ENCODE measurements around the gene KRT12. TPM values are rescaled to one million over a fixed set of nuclear protein-coding genes. Genes with fewer than 3 reads are reported as not detected.
"Not testable (repeated sequence)": the region's sequence is repeated elsewhere in the genome, so short reads cannot be mapped to it uniquely, and the experiment has no call there.

Gene KRT12
- total RNA-seq, 5 donors from 2014 or later (not counting 1 experiment from before 2014, with no cell fraction given), result 0.10 TPM; not detected in 4

DNA sequence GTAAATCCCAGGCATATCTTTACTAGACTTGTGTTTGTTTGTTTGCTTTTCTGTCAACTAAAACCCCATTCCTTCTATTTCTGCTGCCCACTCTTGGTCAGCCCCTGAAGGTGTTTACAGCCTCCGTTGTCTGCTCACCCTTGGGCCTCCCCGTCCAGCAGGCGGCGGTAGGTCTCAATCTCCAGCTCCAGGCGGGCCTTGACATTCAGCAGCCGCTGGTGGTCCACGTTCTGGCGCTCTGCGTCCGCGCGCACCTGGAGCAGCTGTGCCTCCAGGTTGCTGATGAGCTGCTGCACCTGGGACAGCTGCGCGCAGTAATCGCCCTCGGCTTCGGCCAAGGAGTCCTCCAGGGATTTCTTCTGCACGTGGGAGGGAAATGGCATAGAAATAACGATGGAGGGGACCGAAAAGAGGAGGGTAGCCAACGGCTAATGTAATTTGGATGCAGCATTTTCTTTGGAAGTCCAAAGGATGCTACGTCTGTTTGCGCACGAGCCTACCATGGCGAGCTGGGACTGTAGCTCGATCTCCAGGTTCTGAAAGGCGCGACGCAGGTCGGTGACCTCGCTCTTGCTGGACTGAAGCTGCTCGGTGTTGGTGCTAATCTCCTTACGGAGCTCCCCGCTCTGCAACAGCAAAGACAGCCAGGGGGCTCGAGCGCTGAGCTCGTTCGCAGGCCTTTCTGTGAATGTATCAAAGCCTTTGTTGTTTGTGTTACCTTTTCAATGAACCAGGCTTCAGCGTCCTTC is 3.9 kb downstream of the KRT12 start:
- Mint-ChIP-seq H3K27me3 (peaks cover 23 to 27% of the 10 kb centered on the region in 2 donors), H3K4me1 (no peaks in the 10 kb centered on the region), H3K9me3 (no peaks in the 10 kb centered on the region), H3K36me3 (no peaks in the 10 kb centered on the region), H3K27ac (no peak overlapping the region), H3K4me3 (no peak overlapping the region)
- no peak overlapping the region for H3K4me3 ChIP-seq (ENCODE audit: control insufficient read depth in 1 of 2, extremely low read depth in 1 of 2, low read length in 1 of 2)
- peaks cover 0 to 18% of the 10 kb centered on the region in 2 experiments for H3K27me3 ChIP-seq (replicated peaks in 1 of 2; ENCODE audit: control insufficient read depth in 2 of 2, extremely low read depth in 1 of 2, insufficient read depth in 2 of 2, low read length in 1 of 2)
- CTCF ChIA-PET, result interaction anchor here in 1 of 2 donors (0.5 to 0.6 kb wide), 3 partner anchors 81 to 810 kb away, joined by 3 to 4 read pairs (median 3); partner anchors contain the start of gene KRT27
- WGBS (ENCODE audit: insufficient coverage), result 70% methylated on average over 39 of the region's 39 CpGs
- ATAC-seq (replicated peaks in 1 of 4) (no peak), DNase-seq (peak in 4 of 35 experiments; percentile 6 to 12 (median 8))
- no peak overlapping the region for H3K27ac ChIP-seq (ENCODE audit: low read length)
- H3K9me3 ChIP-seq, result no peaks in the 10 kb centered on the region
- POLR2A ChIA-PET, result no interaction called here
- no peaks in the 10 kb centered on the region for H3K36me3 ChIP-seq (ENCODE audit: control insufficient read depth in 2 of 2, extremely low read depth in 1 of 2, insufficient read depth in 1 of 2, low read length in 1 of 2)
- no peaks in the 10 kb centered on the region for H3K4me1 ChIP-seq (ENCODE audit: control insufficient read depth in 1 of 2, extremely low read depth in 1 of 2, insufficient read depth in 2 of 2, low read length in 2 of 2)

DNA sequence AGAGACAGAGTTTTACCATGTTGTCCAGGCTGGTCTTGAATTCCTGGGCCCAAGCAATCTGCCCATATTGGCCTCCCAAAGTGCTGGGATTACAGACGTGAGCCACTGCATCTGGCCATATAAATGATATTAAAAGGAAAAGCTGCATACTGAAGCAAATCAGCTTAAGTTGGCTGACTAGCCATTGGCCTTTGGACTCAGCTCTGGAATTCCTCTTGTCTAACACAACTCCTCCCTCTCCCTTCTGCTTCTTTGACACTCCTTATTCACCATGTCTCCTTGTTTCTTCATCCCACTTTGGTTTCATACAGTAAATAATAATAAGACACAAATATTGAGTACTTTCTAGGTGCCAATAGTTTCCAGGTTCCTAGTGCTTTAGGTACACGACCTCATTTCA is 7.5 kb downstream of the KRT12 start:
- ChIA-PET CTCF (interaction anchor here (0.6 to 1.7 kb wide), 2 partner anchors 789 to 803 kb away, joined by 5 to 7 read pairs; no protein-coding TSS in a partner anchor), POLR2A (no interaction called here)
- Mint-ChIP-seq H3K4me1 (peaks cover 0 to 5% (median 3%) of the 10 kb centered on the region in 3 donors), H3K4me3 (no peak overlapping the region), H3K27ac (no peak overlapping the region), H3K9me3 (no peaks in the 10 kb centered on the region), H3K27me3 (peaks cover 10 to 11% of the 10 kb centered on the region in 2 donors), H3K36me3 (no peaks in the 10 kb centered on the region)
- WGBS (ENCODE audit: insufficient coverage), result no CpG with 5 or more reads among the region's 2 CpGs
- Histone ChIP-seq H3K27me3 (replicated peaks in 1 of 2; ENCODE audit: control insufficient read depth in 2 of 2, extremely low read depth in 1 of 2, insufficient read depth in 2 of 2, low read length in 1 of 2) (peaks cover 2 to 11% of the 10 kb centered on the region in 2 experiments), H3K27ac (ENCODE audit: low read length) (no peak overlapping the region), H3K36me3 (ENCODE audit: control insufficient read depth in 2 of 2, extremely low read depth in 1 of 2, insufficient read depth in 1 of 2, low read length in 1 of 2) (no peaks in the 10 kb centered on the region), H3K4me1 (ENCODE audit: control insufficient read depth in 1 of 2, extremely low read depth in 1 of 2, insufficient read depth in 2 of 2, low read length in 2 of 2) (no peaks in the 10 kb centered on the region), H3K9me3 (no peaks in the 10 kb centered on the region), H3K4me3 (ENCODE audit: control insufficient read depth in 1 of 2, extremely low read depth in 1 of 2, low read length in 1 of 2) (no peak overlapping the region)
- DNase-seq (no peak), ATAC-seq (replicated peaks in 1 of 4) (no peak)

- H3K4me3 ChIP-seq (ENCODE audit: control insufficient read depth in 1 of 2, extremely low read depth in 1 of 2, low read length in 1 of 2); ATAC-seq (replicated peaks in 1 of 4); POLR2A ChIA-PET; H3K27ac Mint-ChIP-seq; H3K4me1 ChIP-seq (ENCODE audit: control insufficient read depth in 1 of 2, extremely low read depth in 1 of 2, insufficient read depth in 2 of 2, low read length in 2 of 2); H3K9me3 ChIP-seq; DNase-seq; H3K4me1 Mint-ChIP-seq; H3K36me3 ChIP-seq (ENCODE audit: control insufficient read depth in 2 of 2, extremely low read depth in 1 of 2, insufficient read depth in 1 of 2, low read length in 1 of 2); H3K27ac ChIP-seq (ENCODE audit: low read length); H3K4me3 Mint-ChIP-seq; H3K27me3 ChIP-seq (replicated peaks in 1 of 2; ENCODE audit: control insufficient read depth in 2 of 2, extremely low read depth in 1 of 2, insufficient read depth in 2 of 2, low read length in 1 of 2); H3K9me3 Mint-ChIP-seq; H3K36me3 Mint-ChIP-seq: not testable (repeated sequence)
- WGBS (ENCODE audit: insufficient coverage), result no CpG with 5 or more reads among the region's 2 CpGs
- CTCF ChIA-PET, result interaction anchor here in 1 of 2 donors (0.8 to 1.7 kb wide), 2 partner anchors 790 to 804 kb away, joined by 3 to 5 read pairs; no protein-coding TSS in a partner anchor
- H3K27me3 Mint-ChIP-seq, result peaks cover 9 to 15% of the 10 kb centered on the region in 2 donors
Observed at GRCh38 chr17:40858667-40859066, 8.4 kb downstream of the KRT12 start.

GRCh38 chr17:40857535-40857934 is 9.5 kb downstream of the KRT12 start:
- 98% methylated on average over 4 of the region's 5 CpGs for WGBS (ENCODE audit: insufficient coverage)
- H3K27ac Mint-ChIP-seq, result no peak overlapping the region
- ATAC-seq (replicated peaks in 1 of 4) (no peak), DNase-seq (no peak)
- no peaks in the 10 kb centered on the region for H3K4me1 ChIP-seq (ENCODE audit: control insufficient read depth in 1 of 2, extremely low read depth in 1 of 2, insufficient read depth in 2 of 2, low read length in 2 of 2)
- CTCF ChIA-PET, result interaction anchor here (0.6 to 2.9 kb wide), 9 partner anchors 12 to 838 kb away, joined by 3 to 46 read pairs (median 6); no protein-coding TSS in a partner anchor
- peaks cover 14 to 21% of the 10 kb centered on the region in 2 donors for H3K27me3 Mint-ChIP-seq
- POLR2A ChIA-PET, result interaction anchor here in 1 of 2 donors (1.3 kb wide), 1 partner anchor 831 kb away, joined by 3 read pairs; no protein-coding TSS in a partner anchor
- H3K36me3 ChIP-seq (ENCODE audit: control insufficient read depth in 2 of 2, extremely low read depth in 1 of 2, insufficient read depth in 1 of 2, low read length in 1 of 2), result no peaks in the 10 kb centered on the region
- peaks cover 0 to 7% of the 10 kb centered on the region in 2 experiments for H3K27me3 ChIP-seq (replicated peaks in 1 of 2; ENCODE audit: control insufficient read depth in 2 of 2, extremely low read depth in 1 of 2, insufficient read depth in 2 of 2, low read length in 1 of 2)
- peaks cover 0 to 7% (median 3%) of the 10 kb centered on the region in 3 donors for H3K4me1 Mint-ChIP-seq
- H3K4me3 Mint-ChIP-seq, result no peak overlapping the region
- H3K9me3 Mint-ChIP-seq, result no peaks in the 10 kb centered on the region
- H3K36me3 Mint-ChIP-seq, result no peaks in the 10 kb centered on the region
- H3K9me3 ChIP-seq, result no peaks in the 10 kb centered on the region
- H3K4me3 ChIP-seq (ENCODE audit: control insufficient read depth in 1 of 2, extremely low read depth in 1 of 2, low read length in 1 of 2), result no peak overlapping the region
- no peak overlapping the region for H3K27ac ChIP-seq (ENCODE audit: low read length)

DNA sequence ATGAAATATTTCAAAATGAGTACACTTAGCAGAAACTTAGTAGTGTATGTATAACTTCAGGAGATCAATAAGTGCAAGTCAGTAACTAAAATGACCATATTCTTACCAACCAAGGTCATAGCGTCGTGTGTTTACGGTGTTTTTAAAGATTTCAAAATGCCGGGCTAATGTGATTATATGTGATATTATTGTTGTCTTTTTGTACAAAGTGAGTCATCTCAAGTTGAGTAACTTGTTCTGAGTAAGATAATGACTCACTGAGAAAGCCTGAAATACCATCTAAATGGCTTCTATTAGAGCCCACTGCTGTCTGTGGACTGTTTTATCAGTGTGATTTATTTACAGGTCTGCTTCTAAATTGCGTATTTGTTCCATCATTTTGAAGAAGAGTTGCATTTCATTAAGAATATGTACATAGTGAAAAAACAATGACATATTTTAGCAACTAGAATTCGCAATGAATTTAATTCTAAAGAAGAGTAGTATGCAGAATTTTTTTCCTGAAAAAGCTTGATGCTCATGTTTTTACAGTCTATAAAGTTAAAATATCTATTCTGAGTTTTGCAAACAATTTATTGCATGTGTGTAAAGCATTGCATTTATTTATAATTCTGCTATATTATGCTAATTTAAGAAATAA is 12.7 kb downstream of the KRT12 start:
- H3K36me3 Mint-ChIP-seq, result no peaks in the 10 kb centered on the region
- no peaks in the 10 kb centered on the region for H3K9me3 ChIP-seq
- DNase-seq (no peak), ATAC-seq (replicated peaks in 1 of 4) (no peak)
- H3K27ac ChIP-seq (ENCODE audit: low read length), result no peak overlapping the region
- H3K4me1 Mint-ChIP-seq, result peaks cover 0 to 7% (median 3%) of the 10 kb centered on the region in 3 donors
- ChIA-PET POLR2A (no interaction called here), CTCF (no interaction called here)
- H3K4me3 ChIP-seq (ENCODE audit: control insufficient read depth in 1 of 2, extremely low read depth in 1 of 2, low read length in 1 of 2), result no peak overlapping the region
- H3K36me3 ChIP-seq (ENCODE audit: control insufficient read depth in 2 of 2, extremely low read depth in 1 of 2, insufficient read depth in 1 of 2, low read length in 1 of 2), result no peaks in the 10 kb centered on the region
- peaks cover 0 to 14% of the 10 kb centered on the region in 2 experiments for H3K27me3 ChIP-seq (replicated peaks in 1 of 2; ENCODE audit: control insufficient read depth in 2 of 2, extremely low read depth in 1 of 2, insufficient read depth in 2 of 2, low read length in 1 of 2)
- peaks cover 24 to 27% of the 10 kb centered on the region in 2 donors for H3K27me3 Mint-ChIP-seq
- no peaks in the 10 kb centered on the region for H3K4me1 ChIP-seq (ENCODE audit: control insufficient read depth in 1 of 2, extremely low read depth in 1 of 2, insufficient read depth in 2 of 2, low read length in 2 of 2)
- H3K27ac Mint-ChIP-seq, result no peak overlapping the region
- H3K4me3 Mint-ChIP-seq, result no peak overlapping the region
- H3K9me3 Mint-ChIP-seq, result no peaks in the 10 kb centered on the region
- WGBS (ENCODE audit: insufficient coverage), result no CpG with 5 or more reads among the region's 6 CpGs

DNA sequence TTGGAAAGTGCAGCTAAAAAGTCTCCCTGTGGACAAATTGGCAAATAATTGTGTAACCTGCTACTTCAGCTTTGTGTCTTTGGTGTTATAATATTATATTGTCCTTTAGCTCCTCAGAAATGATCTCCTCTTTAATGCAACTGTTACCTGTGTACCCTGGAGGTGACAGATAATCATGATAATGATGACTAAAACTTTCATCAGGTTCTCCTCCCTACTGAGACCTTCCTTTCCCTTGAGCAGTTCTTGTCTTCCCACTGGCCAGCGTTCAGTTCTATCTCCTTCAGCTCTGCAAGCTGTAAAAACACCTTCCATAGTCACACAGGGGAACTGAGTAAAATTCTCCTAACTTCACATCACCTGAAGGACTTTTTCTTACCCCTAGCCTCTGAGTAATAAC is 14.7 kb downstream of the KRT12 start:
- H3K27me3 Mint-ChIP-seq, result peaks cover 26 to 38% of the 10 kb centered on the region in 2 donors
- ChIA-PET POLR2A (interaction anchor here in 1 of 2 donors (0.6 kb wide), 1 partner anchor 1577 kb away, joined by 7 read pairs; no protein-coding TSS in a partner anchor), CTCF (interaction anchor here in 1 of 2 donors (1.0 kb wide), 1 partner anchor 814 kb away, joined by 3 read pairs; no protein-coding TSS in a partner anchor)
- Histone ChIP-seq H3K4me3 (ENCODE audit: control insufficient read depth in 1 of 2, extremely low read depth in 1 of 2, low read length in 1 of 2) (no peak overlapping the region), H3K9me3 (no peaks in the 10 kb centered on the region), H3K27ac (ENCODE audit: low read length) (no peak overlapping the region), H3K36me3 (ENCODE audit: control insufficient read depth in 2 of 2, extremely low read depth in 1 of 2, insufficient read depth in 1 of 2, low read length in 1 of 2) (no peaks in the 10 kb centered on the region), H3K27me3 (replicated peaks in 1 of 2; ENCODE audit: control insufficient read depth in 2 of 2, extremely low read depth in 1 of 2, insufficient read depth in 2 of 2, low read length in 1 of 2) (peaks cover 0 to 14% of the 10 kb centered on the region in 2 experiments), H3K4me1 (ENCODE audit: control insufficient read depth in 1 of 2, extremely low read depth in 1 of 2, insufficient read depth in 2 of 2, low read length in 2 of 2) (no peaks in the 10 kb centered on the region)
- peaks cover 0 to 5% (median 3%) of the 10 kb centered on the region in 3 donors for H3K4me1 Mint-ChIP-seq
- no peak overlapping the region for H3K4me3 Mint-ChIP-seq
- H3K27ac Mint-ChIP-seq, result no peak overlapping the region
- WGBS (ENCODE audit: insufficient coverage), result 86% methylated on average over 1 of the region's 1 CpG
- H3K9me3 Mint-ChIP-seq, result no peaks in the 10 kb centered on the region
- no peaks in the 10 kb centered on the region for H3K36me3 Mint-ChIP-seq
- no peak for DNase-seq
- ATAC-seq (replicated peaks in 1 of 4), result no peak
